HEK293 (cell line): Measurements from ENCODE around the gene LMNTD2.

ENCODE experiments used
- GLIS2 ChIP-seq: fragments of 450-650 bp; formaldehyde crosslinking; IDR thresholded peaks from 2 replicates; pipeline ENCODE4 v1.5.1; 2016; ENCODE audit warnings: missing biosample characterization, missing genetic modification characterization
- KLF9 ChIP-seq: fragments of 450-650 bp; formaldehyde crosslinking; IDR thresholded peaks from 2 replicates; pipeline ENCODE4 v1.5.1; 2016; ENCODE audit warnings: missing biosample characterization, missing genetic modification characterization, low read depth
- MEIS1 ChIP-seq: sonication (generic); formaldehyde crosslinking; IDR thresholded peaks from 2 replicates; pipeline ENCODE4 v1.8.1; 2022; ENCODE audit warnings: missing genetic modification reagents, mild to moderate bottlenecking, borderline replicate concordance
- OSR2 ChIP-seq: fragments of 450-650 bp; formaldehyde crosslinking; IDR thresholded peaks from 2 replicates; pipeline ENCODE4 v1.5.1; 2016; ENCODE audit warnings: missing biosample characterization, missing genetic modification characterization
- REPIN1 ChIP-seq: fragments of 450-650 bp; formaldehyde crosslinking; IDR thresholded peaks from 2 replicates; pipeline ENCODE4 v1.5.1; 2017; ENCODE audit warnings: missing biosample characterization, missing genetic modification characterization, low read depth
- SP3 ChIP-seq: fragments of 450-650 bp; formaldehyde crosslinking; IDR thresholded peaks from 2 replicates; pipeline ENCODE4 v1.5.1; 2016; ENCODE audit warnings: missing biosample characterization, missing genetic modification characterization
- ZBTB17 ChIP-seq: fragments of 450-650 bp; formaldehyde crosslinking; IDR thresholded peaks from 2 replicates; pipeline ENCODE4 v1.5.1; 2016; ENCODE audit warnings: missing biosample characterization, missing genetic modification characterization
- ZFP37 ChIP-seq: fragments of 450-650 bp; formaldehyde crosslinking; IDR thresholded peaks from 2 replicates; pipeline ENCODE4 v1.5.1; 2016; ENCODE audit warnings: missing biosample characterization, missing genetic modification characterization
- ZFP69B ChIP-seq: fragments of 450-650 bp; formaldehyde crosslinking; IDR thresholded peaks from 2 replicates; pipeline ENCODE4 v1.5.1; 2016; ENCODE audit warnings: missing biosample characterization, missing genetic modification characterization
- ZNF175 ChIP-seq: fragments of 450-650 bp; formaldehyde crosslinking; IDR thresholded peaks from 2 replicates; pipeline ENCODE4 v1.5.1; 2016; ENCODE audit warnings: missing biosample characterization, missing genetic modification characterization
- ZNF19 ChIP-seq: fragments of 450-650 bp; formaldehyde crosslinking; IDR thresholded peaks from 2 replicates; pipeline ENCODE4; 2016; ENCODE audit warnings: missing biosample characterization, missing genetic modification characterization, low read depth
- ZNF274 ChIP-seq, 2 experiments: fragments of 200-500 bp in 1 of 2; fragments of 450-650 bp in 1 of 2; sonication (Bioruptor generic) in 1 of 2; formaldehyde crosslinking in 1 of 2; IDR thresholded peaks; 2 replicates each; pipeline versions ENCODE4 v1.5.1 to v1.6.1; 2014 to 2016; ENCODE audit warnings: borderline replicate concordance in 1 of 2, inconsistent platforms in 1 of 2, low read length in 1 of 2, missing biosample characterization in 1 of 2, missing genetic modification characterization in 1 of 2
- ZNF302 ChIP-seq: fragments of 450-650 bp; formaldehyde crosslinking; IDR thresholded peaks from 2 replicates; pipeline ENCODE4 v1.5.1; 2016; ENCODE audit warnings: missing biosample characterization, missing genetic modification characterization, low read depth
- ZNF335 ChIP-seq: fragments of 450-650 bp; formaldehyde crosslinking; conservative IDR thresholded peaks from 2 replicates; pipeline ENCODE4 v1.5.1; 2016; ENCODE audit warnings: missing biosample characterization, missing genetic modification characterization
- ZNF350 ChIP-seq: fragments of 450-650 bp; formaldehyde crosslinking; IDR thresholded peaks from 2 replicates; pipeline ENCODE4 v1.5.0; 2017; ENCODE audit warnings: missing biosample characterization, mild to moderate bottlenecking, missing genetic modification characterization
- ZNF514 ChIP-seq: fragments of 450-650 bp; formaldehyde crosslinking; IDR thresholded peaks from 2 replicates; pipeline ENCODE4 v1.5.1; 2016; ENCODE audit warnings: missing biosample characterization, missing genetic modification characterization
- ZNF521 ChIP-seq: fragments of 450-650 bp; formaldehyde crosslinking; IDR thresholded peaks from 2 replicates; pipeline ENCODE4 v1.5.1; 2017; ENCODE audit warnings: missing biosample characterization, mild to moderate bottlenecking, missing genetic modification characterization
- ZNF530 ChIP-seq: fragments of 450-650 bp; formaldehyde crosslinking; IDR thresholded peaks from 2 replicates; pipeline ENCODE4 v1.5.1; 2016; ENCODE audit warnings: low read depth, missing biosample characterization, missing genetic modification characterization
- ZNF558 ChIP-seq: fragments of 450-650 bp; formaldehyde crosslinking; IDR thresholded peaks from 2 replicates; pipeline ENCODE4 v1.5.1; 2016; ENCODE audit warnings: missing biosample characterization, missing genetic modification characterization
- ZNF561 ChIP-seq: fragments of 450-650 bp; IDR thresholded peaks from 2 replicates; pipeline ENCODE4 v1.5.1; 2018; ENCODE audit warnings: missing biosample characterization, missing genetic modification characterization, borderline replicate concordance
- ZNF610 ChIP-seq: fragments of 450-650 bp; formaldehyde crosslinking; IDR thresholded peaks from 2 replicates; pipeline ENCODE4 v1.5.1; 2016; ENCODE audit warnings: missing biosample characterization, missing genetic modification characterization, borderline replicate concordance
- ZNF626 ChIP-seq: fragments of 450-650 bp; sonication (Bioruptor Pico); formaldehyde crosslinking; IDR thresholded peaks from 2 replicates; pipeline ENCODE4 v1.5.1; 2018; ENCODE audit warnings: missing biosample characterization, missing genetic modification characterization, inconsistent platforms
- ZNF776 ChIP-seq: fragments of 450-650 bp; formaldehyde crosslinking; IDR thresholded peaks from 2 replicates; pipeline ENCODE4 v1.5.0; 2017; ENCODE audit warnings: missing biosample characterization, missing genetic modification characterization, borderline replicate concordance
- ZSCAN23 ChIP-seq: fragments of 450-650 bp; formaldehyde crosslinking; IDR thresholded peaks from 2 replicates; pipeline ENCODE4 v1.5.1; 2016; ENCODE audit warnings: missing biosample characterization, missing genetic modification characterization
- ZXDB ChIP-seq: fragments of 450-650 bp; formaldehyde crosslinking; IDR thresholded peaks from 2 replicates; pipeline ENCODE4 v1.5.1; 2016; ENCODE audit warnings: missing biosample characterization, missing genetic modification characterization
- TF ChIP-seq, protein P1 (sequence below): fragments of 450-650 bp; formaldehyde crosslinking; IDR thresholded peaks from 2 replicates; pipeline ENCODE4 v1.5.1; 2016; ENCODE audit warnings: missing biosample characterization, missing genetic modification characterization
- TF ChIP-seq, protein P2 (sequence below): fragments of 450-650 bp; formaldehyde crosslinking; optimal IDR thresholded peaks from 2 replicates; pipeline ENCODE3; 2016; ENCODE audit warnings: missing biosample characterization, mild to moderate bottlenecking, missing genetic modification characterization
- TF ChIP-seq, protein P3 (sequence below): fragments of 450-650 bp; formaldehyde crosslinking; IDR thresholded peaks from 2 replicates; pipeline ENCODE4 v1.5.1; 2016; ENCODE audit warnings: missing biosample characterization, missing genetic modification characterization
- TF ChIP-seq, protein P4 (sequence below): fragments of 450-650 bp; formaldehyde crosslinking; IDR thresholded peaks from 2 replicates; pipeline ENCODE4 v1.5.1; 2016; ENCODE audit warnings: missing biosample characterization, missing genetic modification characterization, low read depth
- TF ChIP-seq, protein P5 (sequence below): fragments of 450-650 bp; formaldehyde crosslinking; IDR thresholded peaks from 2 replicates; pipeline ENCODE4 v1.5.1; 2017; ENCODE audit warnings: missing biosample characterization, missing genetic modification characterization
- TF ChIP-seq, protein P6 (sequence below): fragments of 450-650 bp; formaldehyde crosslinking; IDR thresholded peaks from 2 replicates; pipeline ENCODE4; 2016; ENCODE audit warnings: missing biosample characterization, missing genetic modification characterization

The LMNTD2 gene

DNA sequence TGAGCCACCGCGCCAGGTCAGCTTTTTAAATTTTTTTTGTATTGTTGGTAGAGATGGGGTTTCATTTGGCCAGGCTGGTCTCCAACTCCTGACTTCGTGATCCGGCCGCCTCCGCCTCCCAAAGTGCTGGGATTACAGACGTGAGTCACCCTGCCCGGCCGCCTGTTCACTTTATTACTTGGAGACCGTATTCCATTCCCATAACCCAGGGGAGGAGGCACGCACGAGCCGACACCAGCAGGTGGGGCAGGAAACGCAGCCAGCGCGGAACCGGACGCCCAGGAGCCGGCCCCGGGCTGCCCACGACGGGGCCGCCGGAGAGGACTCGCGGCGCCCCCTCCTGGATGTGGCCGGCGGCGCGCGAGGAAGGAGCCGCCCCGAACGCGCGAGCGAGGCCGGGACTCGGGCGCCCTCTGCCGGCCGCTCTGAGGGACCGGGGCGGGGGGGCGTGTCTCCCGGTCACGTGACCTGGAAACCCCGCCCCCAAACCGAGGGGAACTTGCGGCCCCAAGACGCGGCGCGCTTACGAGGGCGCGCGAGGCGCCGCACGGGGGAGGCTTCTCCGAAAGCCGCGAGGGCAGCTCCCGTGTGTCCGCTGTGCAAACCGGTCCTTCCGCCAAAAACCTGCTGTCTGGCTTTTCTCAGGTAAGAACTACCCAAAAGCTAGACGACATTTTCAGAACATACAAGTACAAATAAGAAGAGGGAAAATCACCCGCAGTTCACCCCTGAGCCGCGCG lies 41.9 kb downstream of the LMNTD2 start (continued):
- TF ChIP-seq ZNF175 (tag by site-specific recombination) (no peak), ZFP69B (tag by site-specific recombination) (no peak), ZNF350 (tag by site-specific recombination) (no peak), ZNF521 (tag by site-specific recombination) (no peak), ZNF514 (tag by site-specific recombination) (no peak), ZNF302 (tag by site-specific recombination) (no peak), GLIS2 (tag by site-specific recombination) (peak; percentile 70), REPIN1 (tag by site-specific recombination) (no peak), OSR2 (no peak), ZNF274 (IDR thresholded peaks at IDR 0.05; ENCODE audit: low read length) (no peak), ZNF274 (tag by site-specific recombination; IDR thresholded peaks at IDR 0.05; ENCODE audit: borderline replicate concordance) (no peak), MEIS1 (no peak), ZNF335 (tag by site-specific recombination) (peak; percentile 69), ZNF558 (tag by site-specific recombination) (no peak), ZNF610 (no peak), SP3 (peak; percentile 31), ZNF561 (tag by site-specific recombination) (peak; percentile 85; the same call in 1 of the 2 replicates), KLF9 (tag by site-specific recombination) (peak; percentile 86), ZFP37 (tag by site-specific recombination) (no peak), ZNF776 (tag by site-specific recombination) (no peak), ZBTB17 (tag by site-specific recombination) (peak; percentile 45; the same call in 1 of the 2 replicates), ZSCAN23 (tag by site-specific recombination) (no peak), ZNF19 (tag by site-specific recombination) (no peak), ZNF530 (no peak), ZXDB (tag by site-specific recombination) (0 out of 2 replicates have a peak, but pooled peaks have one; percentile 17), ZNF626 (tag by site-specific recombination) (no peak)
- TF ChIP-seq, protein P1, sequence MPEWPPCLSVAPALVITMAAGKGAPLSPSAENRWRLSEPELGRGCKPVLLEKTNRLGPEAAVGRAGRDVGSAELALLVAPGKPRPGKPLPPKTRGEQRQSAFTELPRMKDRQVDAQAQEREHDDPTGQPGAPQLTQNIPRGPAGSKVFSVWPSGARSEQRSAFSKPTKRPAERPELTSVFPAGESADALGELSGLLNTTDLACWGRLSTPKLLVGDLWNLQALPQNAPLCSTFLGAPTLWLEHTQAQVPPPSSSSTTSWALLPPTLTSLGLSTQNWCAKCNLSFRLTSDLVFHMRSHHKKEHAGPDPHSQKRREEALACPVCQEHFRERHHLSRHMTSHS, result no peak
- TF ChIP-seq, protein P2, sequence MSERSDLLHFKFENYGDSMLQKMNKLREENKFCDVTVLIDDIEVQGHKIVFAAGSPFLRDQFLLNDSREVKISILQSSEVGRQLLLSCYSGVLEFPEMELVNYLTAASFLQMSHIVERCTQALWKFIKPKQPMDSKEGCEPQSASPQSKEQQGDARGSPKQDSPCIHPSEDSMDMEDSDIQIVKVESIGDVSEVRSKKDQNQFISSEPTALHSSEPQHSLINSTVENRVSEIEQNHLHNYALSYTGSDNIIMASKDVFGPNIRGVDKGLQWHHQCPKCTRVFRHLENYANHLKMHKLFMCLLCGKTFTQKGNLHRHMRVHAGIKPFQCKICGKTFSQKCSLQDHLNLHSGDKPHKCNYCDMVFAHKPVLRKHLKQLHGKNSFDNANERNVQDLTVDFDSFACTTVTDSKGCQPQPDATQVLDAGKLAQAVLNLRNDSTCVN, result peak; percentile 69
- TF ChIP-seq, protein P3, sequence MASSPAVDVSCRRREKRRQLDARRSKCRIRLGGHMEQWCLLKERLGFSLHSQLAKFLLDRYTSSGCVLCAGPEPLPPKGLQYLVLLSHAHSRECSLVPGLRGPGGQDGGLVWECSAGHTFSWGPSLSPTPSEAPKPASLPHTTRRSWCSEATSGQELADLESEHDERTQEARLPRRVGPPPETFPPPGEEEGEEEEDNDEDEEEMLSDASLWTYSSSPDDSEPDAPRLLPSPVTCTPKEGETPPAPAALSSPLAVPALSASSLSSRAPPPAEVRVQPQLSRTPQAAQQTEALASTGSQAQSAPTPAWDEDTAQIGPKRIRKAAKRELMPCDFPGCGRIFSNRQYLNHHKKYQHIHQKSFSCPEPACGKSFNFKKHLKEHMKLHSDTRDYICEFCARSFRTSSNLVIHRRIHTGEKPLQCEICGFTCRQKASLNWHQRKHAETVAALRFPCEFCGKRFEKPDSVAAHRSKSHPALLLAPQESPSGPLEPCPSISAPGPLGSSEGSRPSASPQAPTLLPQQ (tag by site-specific recombination), result no peak
- TF ChIP-seq, protein P4, sequence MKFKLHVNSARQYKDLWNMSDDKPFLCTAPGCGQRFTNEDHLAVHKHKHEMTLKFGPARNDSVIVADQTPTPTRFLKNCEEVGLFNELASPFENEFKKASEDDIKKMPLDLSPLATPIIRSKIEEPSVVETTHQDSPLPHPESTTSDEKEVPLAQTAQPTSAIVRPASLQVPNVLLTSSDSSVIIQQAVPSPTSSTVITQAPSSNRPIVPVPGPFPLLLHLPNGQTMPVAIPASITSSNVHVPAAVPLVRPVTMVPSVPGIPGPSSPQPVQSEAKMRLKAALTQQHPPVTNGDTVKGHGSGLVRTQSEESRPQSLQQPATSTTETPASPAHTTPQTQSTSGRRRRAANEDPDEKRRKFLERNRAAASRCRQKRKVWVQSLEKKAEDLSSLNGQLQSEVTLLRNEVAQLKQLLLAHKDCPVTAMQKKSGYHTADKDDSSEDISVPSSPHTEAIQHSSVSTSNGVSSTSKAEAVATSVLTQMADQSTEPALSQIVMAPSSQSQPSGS, result no peak
- TF ChIP-seq, protein P5, sequence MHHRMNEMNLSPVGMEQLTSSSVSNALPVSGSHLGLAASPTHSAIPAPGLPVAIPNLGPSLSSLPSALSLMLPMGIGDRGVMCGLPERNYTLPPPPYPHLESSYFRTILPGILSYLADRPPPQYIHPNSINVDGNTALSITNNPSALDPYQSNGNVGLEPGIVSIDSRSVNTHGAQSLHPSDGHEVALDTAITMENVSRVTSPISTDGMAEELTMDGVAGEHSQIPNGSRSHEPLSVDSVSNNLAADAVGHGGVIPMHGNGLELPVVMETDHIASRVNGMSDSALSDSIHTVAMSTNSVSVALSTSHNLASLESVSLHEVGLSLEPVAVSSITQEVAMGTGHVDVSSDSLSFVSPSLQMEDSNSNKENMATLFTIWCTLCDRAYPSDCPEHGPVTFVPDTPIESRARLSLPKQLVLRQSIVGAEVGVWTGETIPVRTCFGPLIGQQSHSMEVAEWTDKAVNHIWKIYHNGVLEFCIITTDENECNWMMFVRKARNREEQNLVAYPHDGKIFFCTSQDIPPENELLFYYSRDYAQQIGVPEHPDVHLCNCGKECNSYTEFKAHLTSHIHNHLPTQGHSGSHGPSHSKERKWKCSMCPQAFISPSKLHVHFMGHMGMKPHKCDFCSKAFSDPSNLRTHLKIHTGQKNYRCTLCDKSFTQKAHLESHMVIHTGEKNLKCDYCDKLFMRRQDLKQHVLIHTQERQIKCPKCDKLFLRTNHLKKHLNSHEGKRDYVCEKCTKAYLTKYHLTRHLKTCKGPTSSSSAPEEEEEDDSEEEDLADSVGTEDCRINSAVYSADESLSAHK (tag by site-specific recombination), result peak; percentile 42; the same call in 1 of the 2 replicates
- TF ChIP-seq, protein P6, sequence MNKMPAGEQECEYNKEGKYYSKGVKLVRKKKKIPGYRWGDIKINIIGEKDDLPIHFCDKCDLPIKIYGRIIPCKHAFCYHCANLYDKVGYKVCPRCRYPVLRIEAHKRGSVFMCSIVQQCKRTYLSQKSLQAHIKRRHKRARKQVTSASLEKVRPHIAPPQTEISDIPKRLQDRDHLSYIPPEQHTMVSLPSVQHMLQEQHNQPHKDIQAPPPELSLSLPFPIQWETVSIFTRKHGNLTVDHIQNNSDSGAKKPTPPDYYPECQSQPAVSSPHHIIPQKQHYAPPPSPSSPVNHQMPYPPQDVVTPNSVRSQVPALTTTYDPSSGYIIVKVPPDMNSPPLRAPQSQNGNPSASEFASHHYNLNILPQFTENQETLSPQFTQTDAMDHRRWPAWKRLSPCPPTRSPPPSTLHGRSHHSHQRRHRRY (tag by site-specific recombination), result no peak
